DMS53 (cell line): ENCODE measurements around the gene A3GALT2.

Experiments
- DNase-seq: peaks from one replicate; lab custom pipeline; 2025; lab: John Stamatoyannopoulos, UW

The A3GALT2 gene

DNA sequence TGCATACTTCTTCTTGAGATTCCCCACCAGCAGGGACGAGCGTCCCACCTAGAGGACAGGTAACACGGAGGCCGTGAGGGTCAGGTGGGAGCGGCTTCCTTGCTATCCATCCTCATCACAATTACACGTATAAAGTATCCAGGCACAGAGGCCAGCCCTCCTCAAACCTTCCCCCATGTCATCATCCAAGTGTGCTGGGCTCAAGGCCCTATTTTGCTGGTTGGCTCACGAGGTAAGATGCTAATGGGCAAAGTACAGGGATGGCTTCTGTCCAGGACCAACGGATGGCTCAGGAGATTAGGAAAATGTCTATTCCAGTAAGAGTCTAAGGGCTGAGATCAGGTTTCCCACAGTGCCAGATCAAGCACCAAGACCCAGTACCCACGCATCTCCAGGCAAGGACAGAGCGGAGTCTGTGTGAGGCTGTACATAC, 11.5 kb upstream of the A3GALT2 start:
- no peak for DNase-seq

DNA sequence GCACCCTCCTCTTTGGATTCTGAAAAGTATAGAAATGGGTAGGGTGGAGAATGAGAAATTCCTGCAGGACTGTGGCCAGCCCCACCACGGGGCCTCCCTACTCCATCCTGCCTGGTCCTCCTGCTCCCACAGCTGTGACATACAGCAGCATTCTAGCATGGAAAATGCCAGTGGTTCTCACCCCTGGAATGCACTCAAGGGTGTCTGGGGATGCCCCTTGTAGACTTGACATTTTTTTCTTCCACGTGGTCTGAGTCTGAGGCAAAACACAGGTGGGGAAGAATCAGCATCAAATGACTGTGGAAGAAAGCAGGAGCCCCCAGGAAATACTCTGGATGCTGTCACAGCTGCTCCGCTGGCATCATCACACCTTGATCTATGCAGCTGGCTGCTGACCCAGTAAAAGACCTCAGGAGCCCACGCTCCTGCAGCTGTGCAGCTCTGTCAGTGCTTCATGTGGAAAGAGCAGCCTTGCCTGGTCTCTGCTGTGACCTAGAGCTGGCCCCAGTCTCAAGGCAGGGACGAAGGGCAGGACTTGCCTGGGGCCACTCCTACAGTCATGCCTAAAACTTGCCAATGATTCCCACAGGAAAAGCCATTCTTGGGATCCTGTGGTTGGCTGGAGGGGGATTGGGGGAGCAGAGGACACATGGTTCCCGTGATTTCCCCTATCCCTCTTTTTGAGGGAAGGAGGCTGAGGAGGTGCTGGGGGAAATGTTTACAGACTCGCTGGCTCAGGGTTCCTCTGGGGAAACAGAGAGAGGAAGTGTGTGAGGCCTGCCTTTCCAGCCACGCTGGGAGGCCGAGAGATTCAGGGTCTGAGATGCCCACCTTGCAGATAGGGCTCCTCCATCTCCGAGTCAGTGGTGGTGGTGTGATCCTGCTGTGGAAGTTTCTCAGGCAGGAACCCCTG, 10.8 kb upstream of the A3GALT2 start:
- no peak for DNase-seq

DNA sequence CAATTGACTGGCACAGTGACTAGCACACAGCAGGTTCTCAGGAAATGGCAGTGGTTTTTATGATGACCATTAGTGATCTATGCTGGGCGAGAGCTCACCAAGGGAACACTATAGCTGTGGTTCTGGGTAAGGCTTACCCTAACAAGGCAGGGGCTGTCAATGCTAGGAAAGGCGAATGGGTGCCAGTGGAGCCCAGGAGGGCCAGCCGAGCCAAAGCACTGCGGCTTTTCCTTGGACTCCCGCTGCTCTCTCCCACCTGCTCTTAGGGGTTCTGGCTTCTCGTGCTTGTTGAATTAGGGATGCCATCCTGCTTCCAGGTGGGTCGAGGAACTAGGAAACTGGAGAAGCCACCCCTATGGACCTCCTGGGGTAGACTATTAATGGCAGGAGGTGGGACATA, 10.0 kb upstream of the A3GALT2 start:
- no peak for DNase-seq

DNA sequence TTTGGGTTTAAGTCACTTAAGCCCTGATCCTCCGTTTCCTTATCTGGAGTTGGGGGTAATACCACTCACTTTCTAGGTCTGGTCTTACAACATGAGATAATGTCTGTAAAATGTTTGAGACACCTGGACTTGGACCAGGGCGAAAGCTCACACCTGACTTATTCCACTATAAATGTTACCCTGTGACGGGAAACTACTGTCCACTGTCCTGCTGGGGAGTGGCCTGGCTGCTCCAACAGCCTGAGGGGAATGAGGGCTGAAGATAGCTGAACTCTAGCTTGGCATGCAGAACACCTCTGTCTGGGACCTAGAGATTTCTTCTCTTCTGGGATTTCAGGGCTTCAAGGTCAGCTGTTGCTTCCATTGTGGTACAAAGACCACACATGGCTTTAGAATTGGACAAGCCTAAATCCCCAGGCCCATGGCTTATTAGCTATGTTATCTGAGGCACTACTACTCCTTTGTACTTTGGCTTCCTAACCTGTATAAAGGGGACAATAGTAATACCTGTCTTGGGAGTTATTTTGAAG, 9.5 kb upstream of the A3GALT2 start:
- DNase-seq = no peak

DNA sequence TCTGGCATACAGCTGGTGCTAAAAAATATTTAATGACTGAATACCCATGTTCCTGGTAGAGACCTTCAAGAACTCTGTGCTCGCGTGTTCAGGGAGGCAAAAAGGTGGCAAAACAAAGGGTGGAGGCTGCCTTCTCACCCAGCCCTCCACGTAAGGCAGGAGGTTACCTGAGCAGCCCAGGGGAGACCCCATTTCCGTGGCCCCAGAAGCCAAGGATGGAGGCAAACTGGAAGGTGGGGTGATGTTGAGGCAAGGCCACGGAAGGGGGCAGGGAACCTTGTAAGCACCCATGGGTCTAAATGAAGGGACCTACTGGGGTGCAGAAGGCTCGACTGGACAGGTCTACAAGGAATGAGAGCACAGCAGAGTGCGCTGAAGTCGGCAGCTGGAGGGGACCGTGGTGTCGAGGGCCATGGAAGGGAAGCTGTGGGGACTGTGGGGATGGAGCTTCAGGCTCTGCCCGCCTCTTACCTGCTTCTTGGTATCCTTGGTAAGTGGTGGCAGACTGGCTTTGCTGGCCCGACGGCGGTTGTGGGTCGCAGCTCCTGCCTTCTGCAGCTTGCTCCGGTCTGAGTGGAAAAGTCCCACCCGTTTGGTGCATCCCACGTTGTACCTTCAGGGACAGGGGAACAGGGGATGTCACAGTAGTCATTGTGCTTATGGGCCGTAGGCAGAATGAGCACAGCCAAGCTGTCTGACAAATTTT, 8.9 kb upstream of the A3GALT2 start:
- no peak for DNase-seq

DNA sequence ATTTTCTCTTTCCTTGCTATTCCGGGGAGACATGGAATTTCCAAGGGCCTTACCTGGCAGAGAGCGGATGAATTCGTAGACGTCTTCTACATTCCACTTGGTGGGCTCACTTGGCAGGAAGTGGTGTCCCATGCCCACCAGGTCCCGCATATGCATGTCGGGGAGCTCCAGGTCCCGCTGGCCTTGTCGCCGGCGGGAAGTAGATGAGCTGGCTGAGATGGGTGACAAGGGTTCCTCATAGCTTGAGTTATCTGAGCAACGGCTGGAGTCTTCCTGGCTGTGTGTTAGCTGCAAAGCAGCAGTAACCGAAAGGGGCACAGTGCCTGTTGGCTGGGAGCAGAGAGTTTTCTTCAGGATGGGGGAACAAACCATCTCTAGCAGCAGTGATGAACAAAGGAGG, 7.9 kb upstream of the A3GALT2 start:
- no peak for DNase-seq

DNA sequence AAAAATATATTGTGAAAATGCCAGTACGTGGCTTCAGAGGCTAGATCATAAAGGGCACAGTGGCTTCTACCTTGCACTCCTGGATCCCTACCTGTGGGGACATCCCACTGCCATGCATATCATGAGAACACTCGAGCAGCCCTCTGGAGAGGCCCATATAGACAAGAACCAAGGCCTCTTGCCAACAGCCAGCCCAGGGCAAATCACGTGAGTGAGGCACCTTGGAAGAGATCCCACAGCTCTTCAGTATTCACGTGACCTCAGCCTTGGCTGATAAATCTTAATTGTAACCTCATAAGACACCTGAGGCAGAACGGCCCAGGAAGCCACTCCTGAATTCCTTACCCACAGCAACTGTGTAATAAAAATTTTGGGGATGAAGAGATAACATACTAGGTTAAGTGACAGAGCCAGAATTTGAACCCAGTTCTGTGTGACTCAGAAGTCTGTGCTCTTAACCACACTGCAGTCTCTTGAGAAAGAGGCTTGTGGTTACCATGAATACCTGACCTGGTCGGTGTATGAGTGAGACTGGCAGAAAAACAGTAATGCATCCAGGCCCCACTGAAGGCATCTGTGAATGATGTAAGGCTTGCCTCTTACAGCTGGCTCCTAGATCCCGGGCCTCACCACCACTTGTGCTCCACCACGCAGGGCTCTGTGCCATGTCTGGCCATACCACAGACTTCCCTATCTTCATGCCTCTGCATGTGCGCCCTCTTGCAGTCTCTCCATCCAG, 6.9 kb upstream of the A3GALT2 start:
- peak; percentile 31 for DNase-seq

DNA sequence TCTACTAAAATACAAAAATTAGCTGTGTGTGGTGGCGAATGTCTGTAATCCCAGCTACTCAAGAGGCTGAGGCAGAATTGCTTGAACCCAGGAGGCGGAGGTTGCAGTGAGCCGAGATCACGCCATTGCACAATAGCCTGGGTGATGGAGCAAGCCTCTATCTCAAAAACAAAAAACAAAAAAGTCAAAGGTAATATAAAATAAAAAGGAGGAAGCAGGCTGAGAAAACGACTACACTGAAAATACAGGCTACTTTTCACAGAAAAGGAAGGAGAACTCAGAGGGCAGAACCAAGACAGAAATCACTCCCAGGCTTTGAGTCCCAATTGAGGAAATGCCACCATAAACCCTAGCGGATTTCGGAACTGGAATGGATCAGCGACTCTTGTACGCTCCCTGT, 5.9 kb upstream of the A3GALT2 start:
- DNase-seq = no peak

DNA sequence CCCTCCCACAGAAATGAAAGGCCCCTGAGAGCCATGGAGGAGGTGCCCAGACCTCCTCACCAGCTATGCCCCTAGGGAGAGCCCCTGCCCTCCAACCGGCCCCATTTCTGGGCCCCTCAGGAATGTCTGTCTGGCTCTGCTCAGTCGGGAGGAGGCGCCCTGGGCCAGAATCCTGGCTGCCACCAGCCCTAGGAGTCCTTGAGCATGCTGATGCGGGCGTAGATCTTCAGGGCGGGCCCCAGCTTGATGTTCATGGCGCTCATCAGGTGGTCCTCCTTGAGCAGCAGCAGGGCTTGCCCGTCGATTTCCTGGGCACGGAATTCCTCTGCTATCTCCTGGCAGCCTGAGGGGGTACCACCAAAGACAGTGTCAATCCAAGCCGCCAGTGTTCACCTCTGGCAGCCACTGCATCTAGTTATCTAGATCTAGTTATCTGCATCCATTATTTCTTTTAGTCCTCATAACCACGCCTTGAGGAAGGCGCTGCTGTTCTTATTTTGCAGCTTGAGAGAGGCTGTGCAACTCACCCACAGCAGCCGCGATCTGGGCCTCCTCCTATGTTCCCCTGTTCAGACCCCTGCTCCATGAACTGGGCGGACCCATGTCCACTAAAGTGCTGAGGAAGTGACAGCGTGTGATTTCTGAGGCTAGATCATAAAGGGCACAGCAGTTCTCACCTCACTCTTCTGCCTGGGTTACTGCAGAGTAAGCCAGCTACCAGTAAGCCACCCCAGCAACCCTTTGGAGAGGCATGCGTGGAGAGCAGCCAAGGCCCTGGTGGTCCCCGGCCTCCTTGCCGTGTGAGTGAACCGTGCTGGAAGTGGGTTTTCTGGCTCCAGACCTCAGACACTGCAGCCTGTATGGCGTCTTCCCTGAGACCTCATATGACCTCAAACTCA, 4.0 kb upstream of the A3GALT2 start:
- DNase-seq = no peak

DNA sequence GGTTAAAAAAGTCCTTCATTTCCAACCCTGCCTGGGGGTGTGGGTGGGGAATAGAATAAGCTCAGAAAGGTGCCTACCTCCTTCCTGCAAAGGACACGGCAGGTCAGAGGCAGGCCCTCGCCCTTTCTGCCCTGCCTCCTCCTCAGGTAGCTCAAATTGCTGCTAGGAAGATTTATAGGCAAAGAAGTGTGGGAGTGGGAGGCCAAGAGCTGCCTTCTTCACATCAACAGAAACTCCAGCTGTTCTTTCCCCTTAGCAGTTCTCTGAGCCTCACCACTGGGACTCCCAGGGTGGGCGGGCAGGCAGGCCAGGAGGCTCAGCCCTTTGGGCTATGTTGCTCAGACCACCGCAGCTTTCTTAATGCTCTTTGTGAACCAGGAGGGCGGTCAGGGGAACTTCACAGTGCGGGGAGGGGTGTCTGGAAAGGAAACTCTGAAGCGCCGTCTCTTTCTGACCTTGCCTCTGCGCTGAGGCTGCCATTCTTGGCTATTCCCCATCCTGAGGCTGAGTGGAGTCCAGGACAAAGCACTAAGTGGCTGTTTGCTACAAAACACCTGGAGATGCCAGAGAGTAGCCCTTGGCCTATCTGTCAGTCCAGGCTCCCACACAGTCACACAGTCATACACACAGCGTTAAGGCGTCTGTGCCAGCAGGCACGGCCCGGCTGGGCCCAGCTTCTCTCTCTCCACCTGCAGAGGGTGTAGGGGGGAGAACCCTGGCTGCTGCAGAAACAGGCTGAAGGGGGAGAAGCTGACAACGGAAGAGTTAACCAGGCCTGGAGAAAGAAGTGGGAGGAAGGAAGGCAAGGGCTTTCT, 3.0 kb upstream of the A3GALT2 start:
- DNase-seq = no peak

DNA sequence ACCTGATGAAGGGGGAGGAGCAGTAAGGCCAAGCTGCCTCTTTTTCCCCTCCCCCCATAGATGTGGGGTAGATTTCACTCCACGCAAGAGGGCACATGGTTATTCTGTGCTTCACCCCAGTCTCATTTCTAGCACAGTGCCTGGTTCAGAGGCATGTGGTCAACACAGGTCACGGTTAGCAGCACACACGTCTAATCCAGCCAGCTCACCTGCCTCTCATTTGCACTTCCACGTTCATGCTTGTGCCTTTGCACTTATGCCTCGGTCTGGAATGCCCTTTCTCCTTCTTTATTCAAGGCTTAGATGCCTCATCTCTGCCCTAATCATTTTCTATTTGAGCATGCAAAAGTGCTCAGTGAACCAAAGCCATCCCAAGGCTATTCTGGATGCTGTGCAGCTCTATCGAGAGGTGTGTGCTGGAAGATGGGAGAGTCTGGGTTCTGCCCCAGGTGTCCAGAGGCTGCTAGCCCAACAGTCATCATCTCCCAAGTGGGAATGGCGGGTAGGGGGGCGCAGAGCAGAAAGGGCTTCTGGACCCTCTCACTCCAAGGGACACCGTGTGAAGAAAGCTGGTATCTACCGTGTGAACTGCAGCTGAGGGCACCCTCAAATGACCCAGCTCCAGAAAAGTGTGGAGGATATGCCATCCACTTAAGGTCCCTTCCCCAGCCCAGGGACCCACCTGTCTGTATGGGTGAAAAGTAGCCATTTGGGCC, 2.1 kb upstream of the A3GALT2 start:
- DNase-seq = peak; percentile 39

DNA sequence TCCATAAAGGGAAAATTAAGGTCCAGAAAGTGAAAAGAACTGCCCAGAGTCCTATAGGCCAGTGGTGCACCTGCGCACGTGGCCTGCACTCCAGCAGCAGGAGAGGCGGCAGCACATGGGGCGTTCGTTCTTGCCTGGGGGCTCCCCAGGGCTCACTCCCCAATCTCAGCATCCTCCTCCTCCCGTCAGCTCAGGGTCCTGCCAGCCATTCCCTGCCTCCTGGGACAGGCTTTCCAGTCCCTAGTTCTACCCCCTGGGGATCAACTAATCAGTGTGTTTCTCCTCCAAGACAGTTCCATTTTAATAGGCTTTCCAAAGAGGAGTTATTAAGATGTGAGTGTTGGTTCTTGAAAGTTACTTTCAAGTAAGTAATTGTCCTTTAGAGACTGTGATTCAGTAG, 1.2 kb upstream of the A3GALT2 start:
- no peak for DNase-seq

DNA sequence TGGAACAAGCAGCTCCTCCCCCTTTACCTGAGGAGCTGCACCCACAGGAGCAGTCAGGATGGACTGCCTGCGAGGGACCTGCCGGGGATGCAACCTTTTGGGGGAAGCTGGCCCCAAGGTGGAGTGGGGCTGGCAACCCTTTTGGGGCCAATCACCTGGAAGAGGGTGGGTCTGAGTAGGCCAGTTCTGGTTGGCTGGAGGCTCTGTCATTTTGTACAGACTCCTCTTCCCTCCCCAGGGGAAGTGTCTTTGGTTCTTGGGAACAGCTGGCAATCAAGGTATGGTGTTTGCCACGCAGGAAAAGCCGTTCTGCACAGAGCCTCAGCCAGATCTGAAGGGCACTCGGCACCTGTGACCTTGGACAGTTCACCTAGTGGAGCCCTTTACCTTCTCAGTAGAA, 280 bp upstream of the A3GALT2 start:
- DNase-seq = peak; percentile 41

DNA sequence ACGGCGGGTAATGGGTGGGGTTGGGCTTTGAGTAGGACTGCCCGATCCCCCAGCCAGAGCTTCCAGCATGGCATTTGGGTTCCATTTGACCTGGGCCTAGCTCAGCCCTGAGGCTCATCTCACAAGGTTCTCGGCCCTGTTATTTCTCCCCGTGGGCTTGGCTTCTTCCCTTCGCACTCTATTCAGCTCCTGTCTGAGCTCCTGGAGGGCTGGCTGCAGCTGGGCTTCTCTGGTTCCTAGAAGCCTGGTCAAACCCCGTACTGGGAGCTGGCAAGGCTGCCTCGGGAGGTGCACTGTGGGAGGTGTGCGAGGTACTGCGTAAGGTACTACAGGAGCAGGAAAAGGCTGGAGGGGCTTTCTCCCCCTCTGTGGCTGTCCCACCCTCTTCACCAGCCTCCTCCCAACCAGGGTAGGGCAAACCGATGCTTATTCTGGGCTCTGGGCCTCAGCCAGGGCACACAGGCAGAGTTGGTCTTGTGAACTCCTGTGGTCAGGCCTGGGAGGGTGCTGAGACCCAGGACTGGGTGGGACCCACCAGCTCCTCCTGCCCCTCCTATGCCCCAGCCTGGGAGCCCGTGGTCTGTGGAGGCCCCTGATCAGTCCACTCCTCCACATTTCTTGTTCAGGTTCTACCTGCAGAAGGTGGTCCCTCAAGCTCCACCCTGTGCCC, 814 bp downstream of the A3GALT2 start:
- no peak for DNase-seq

DNA sequence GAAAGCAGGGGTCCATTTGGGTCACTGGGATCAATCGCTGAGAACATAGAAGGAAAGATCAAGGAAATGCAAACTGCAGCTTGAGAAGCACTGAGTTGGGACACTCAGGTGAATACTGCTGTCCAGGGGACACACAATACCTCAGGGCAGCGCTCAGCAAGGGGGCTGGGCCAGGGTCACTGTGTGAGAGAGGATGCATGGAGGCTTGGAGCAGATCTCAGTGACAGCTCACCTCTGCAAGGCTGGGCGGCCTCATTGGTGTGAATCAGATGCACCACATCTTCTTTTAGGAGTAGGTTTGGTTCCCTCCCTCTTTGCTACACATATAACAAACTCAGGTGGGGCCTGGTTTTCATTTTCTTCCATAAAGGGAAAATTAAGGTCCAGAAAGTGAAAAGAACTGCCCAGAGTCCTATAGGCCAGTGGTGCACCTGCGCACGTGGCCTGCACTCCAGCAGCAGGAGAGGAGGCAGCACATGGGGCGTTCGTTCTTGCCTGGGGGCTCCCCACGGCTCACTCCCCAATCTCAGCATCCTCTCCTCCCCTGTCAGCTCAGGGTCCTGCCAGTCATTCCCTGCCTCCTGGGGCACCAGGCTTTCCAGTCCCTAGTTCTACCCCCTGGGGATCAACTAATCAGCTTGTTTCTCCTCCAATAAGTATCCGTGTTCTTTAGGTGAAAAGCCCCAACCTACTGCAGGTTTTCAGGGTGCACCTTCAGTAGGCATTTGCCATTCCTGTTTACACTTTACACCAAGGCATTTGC, 1.5 kb downstream of the A3GALT2 start:
- DNase-seq = no peak

DNA sequence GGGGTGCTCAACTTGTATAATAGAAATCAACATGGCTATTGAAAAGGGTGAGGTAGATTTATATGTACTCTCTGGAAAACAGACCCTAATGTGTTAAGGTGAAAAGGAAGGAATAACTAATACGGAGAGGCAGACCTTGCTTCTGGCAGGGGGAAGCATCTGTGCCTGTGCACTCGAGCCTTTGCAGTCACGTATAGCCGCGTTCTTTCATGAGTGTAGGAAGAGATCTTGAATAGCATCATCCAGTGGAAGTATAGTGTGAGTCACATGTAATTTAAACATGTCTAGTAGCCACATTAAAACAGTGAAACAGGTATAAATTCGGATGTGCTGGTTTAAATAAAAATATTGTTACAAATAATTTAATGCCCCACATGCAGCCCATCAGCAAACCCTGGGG, 3.0 kb downstream of the A3GALT2 start:
- no peak for DNase-seq

DNA sequence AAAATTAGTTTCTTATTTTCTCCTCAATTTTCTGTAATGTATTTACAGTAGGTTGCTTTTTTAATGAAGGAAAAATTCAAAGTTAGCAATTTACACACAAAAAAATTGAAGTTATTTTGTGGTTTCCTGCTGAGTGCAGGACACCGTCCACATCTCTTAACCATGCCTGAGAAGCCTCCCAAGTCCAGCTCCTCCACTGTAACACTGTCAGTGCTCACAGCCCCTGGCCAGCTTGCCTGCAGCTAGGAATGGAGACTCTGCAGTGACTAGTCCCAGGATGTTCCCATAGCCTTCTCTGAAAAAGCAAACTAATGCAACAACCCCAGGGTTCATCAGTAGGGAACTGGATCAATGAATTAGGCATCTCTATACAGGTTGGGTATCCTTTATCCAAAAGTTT, 3.5 kb downstream of the A3GALT2 start:
- DNase-seq = no peak

DNA sequence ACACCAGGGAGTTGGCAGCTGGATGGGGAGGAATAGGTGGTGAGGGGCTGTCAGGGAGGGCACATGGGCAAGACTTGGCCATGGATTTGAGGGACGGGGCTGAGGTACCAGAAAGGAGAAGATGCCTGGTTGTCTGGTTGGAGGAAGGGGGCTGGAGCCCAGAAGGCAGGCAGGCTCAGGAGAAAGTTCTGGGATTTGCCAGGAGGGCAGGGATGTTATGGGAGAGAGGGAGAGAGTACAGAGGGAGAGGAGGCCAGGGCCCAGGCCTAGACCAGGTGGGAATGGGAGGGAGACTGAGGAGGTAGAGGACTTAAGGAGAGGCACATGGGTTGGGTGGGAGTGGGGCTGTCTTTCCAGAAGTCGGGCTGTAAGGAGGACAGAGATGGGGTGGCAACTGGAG, 4.3 kb downstream of the A3GALT2 start:
- no peak for DNase-seq

DNA sequence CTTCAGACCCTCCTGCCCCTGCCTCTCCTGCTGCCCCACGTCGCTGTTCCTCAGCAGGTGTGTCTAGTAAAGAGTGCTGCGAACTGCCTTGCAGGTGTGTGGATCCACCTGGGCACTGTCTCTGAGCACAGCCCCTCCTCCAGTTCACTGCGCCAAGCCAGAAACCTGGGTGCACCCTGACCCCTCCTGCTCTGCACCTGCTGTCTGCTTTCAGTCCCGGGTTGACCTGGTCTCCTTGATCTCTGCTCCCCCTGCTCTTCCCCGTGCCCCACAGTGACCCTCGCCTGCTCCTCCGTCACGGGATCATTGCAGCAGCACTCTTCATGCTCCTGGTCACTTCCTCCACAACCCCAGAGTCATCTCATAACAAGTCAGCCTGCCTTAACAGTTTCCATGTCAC, 6.5 kb downstream of the A3GALT2 start:
- no peak for DNase-seq
